Endothelial cell of umbilical vein (primary cell): Measurements from ENCODE around the gene VSNL1. TPM values are rescaled to one million over a fixed set of nuclear protein-coding genes. Genes with fewer than 3 reads are reported as not detected.
A peak's percentile ranks its signal among the peaks of the same experiment; 100 is the strongest.

Experiments used
- Bru-seq: library from RNA; stranded (reverse); fragments of 400-500 nt; gene quantifications from one replicate; lab custom pipeline; 2021; lab: Mats Ljungman, UMichigan
- BruChase-seq, 2 experiments: library from RNA; stranded (reverse); fragments of 400-500 nt; gene quantifications; one replicate each; lab custom pipeline; 2021; lab: Mats Ljungman, UMichigan
- BruUV-seq: library from RNA; stranded (reverse); fragments of 400-500 nt; replicated peaks from 2 replicates; lab custom pipeline; 2021; lab: Mats Ljungman, UMichigan
- CTCF ChIA-PET: fragments of 300-600, 350-600 bp; sonication (Branson Sonifier 250); formaldehyde crosslinking; loops from one replicate; lab custom pipeline; 2021; ENCODE audit warnings: antibody characterized with exemption, inconsistent platforms; lab: Charles Lee
- POLR2A ChIA-PET: fragments of 300-600, 350-600 bp; sonication (Branson Sonifier 250); formaldehyde crosslinking; loops from one replicate; lab custom pipeline; 2021; ENCODE audit warnings: antibody characterized with exemption, inconsistent platforms; lab: Charles Lee
- DNase-seq: peaks from one replicate; pipeline ENCODE4 v3.0.0-alpha.2; 2011; ENCODE audit warnings: low read depth, low spot score
- FAIRE-seq: peaks from 2 replicates; lab custom pipeline; 2011; peaks lifted over from hg19 to GRCh38; lab: Jason Lieb, UNC
- H2AFZ ChIP-seq: 2 replicates; pipeline ENCODE4 v1.6.0; 2012; ENCODE audit warnings: low read depth, low read length, control low read depth, inconsistent platforms
- H3K27ac ChIP-seq: 2 replicates; pipeline ENCODE4 v1.5.1; 2011; ENCODE audit warnings: low read depth, mild to moderate bottlenecking, control low read depth, low read length, moderate library complexity; ENCODE audit not compliant: insufficient read depth
- H3K27me3 ChIP-seq, 2 experiments: 2 replicates each; pipeline versions ENCODE4 v1.6.0 to v1.6.1; 2011; ENCODE audit warnings: low read length in 2 of 2, mixed read lengths in 1 of 2; ENCODE audit not compliant: control insufficient read depth in 2 of 2, insufficient read depth in 2 of 2
- H3K36me3 ChIP-seq, 2 experiments: 2 replicates in 1 of 2; 3 replicates in 1 of 2; pipeline ENCODE4 v1.5.1; 2011; ENCODE audit warnings: low read length in 2 of 2, mild to moderate bottlenecking in 1 of 2, moderate library complexity in 1 of 2; ENCODE audit not compliant: control insufficient read depth in 2 of 2, insufficient read depth in 2 of 2; ENCODE audit errors: extremely low read depth in 1 of 2
- H3K4me1 ChIP-seq: 3 replicates; pipeline ENCODE4 v1.5.1; 2011; ENCODE audit warnings: mild to moderate bottlenecking, low read length; ENCODE audit not compliant: control insufficient read depth, insufficient read depth; ENCODE audit errors: extremely low read depth
- H3K4me2 ChIP-seq: 2 replicates; pipeline ENCODE4 v1.6.1; 2011; ENCODE audit warnings: low read length, control low read depth, mixed read lengths; ENCODE audit not compliant: insufficient read depth
- H3K4me3 ChIP-seq, 3 experiments: fragments of 200-600 bp in 1 of 3; sonication (generic), shearing (Covaris generic) in 1 of 3; replicated peaks in 1 of 3; 2 replicates each; pipeline ENCODE4 v1.5.1; 2011 to 2016; ENCODE audit warnings: control low read depth in 3 of 3, low read length in 3 of 3, mild to moderate bottlenecking in 2 of 3, inconsistent platforms in 1 of 3, low read depth in 1 of 3, moderate library complexity in 1 of 3; ENCODE audit not compliant: insufficient read depth in 1 of 3
- H3K79me2 ChIP-seq: 2 replicates; pipeline ENCODE4 v1.6.0; 2012; ENCODE audit warnings: low read length, inconsistent platforms; ENCODE audit not compliant: control insufficient read depth, insufficient read depth
- H3K9ac ChIP-seq: replicated peaks from 2 replicates; pipeline ENCODE3; 2011; ENCODE audit warnings: low read length, control low read depth; ENCODE audit not compliant: insufficient read depth; ENCODE audit errors: extremely low read depth
- H3K9me1 ChIP-seq: replicated peaks from 3 replicates; pipeline ENCODE4 v1.6.0; 2011; ENCODE audit warnings: mild to moderate bottlenecking, low read length; ENCODE audit not compliant: control insufficient read depth, insufficient read depth; ENCODE audit errors: extremely low read depth
- H3K9me3 ChIP-seq: replicated peaks from 2 replicates; pipeline ENCODE4 v1.5.1; 2012; ENCODE audit warnings: low read length, inconsistent platforms; ENCODE audit not compliant: control insufficient read depth, insufficient read depth
- H4K20me1 ChIP-seq: replicated peaks from 2 replicates; pipeline ENCODE3; 2011; ENCODE audit warnings: mild to moderate bottlenecking, low read length; ENCODE audit not compliant: control insufficient read depth, insufficient read depth; ENCODE audit errors: extremely low read depth
- CTCF ChIP-seq, 2 donors: IDR thresholded peaks; 1 replicate in 1 of 2; 2 replicates in 1 of 2; pipeline ENCODE4 v1.5.1; 2011; ENCODE audit warnings: low read length in 2 of 2, mild to moderate bottlenecking in 2 of 2, moderate library complexity in 2 of 2, control low read depth in 1 of 2, inconsistent platforms in 1 of 2, low read depth in 1 of 2; ENCODE audit not compliant: insufficient read depth in 1 of 2; ENCODE audit errors: extremely low read depth in 1 of 2
- EZH2 ChIP-seq: IDR thresholded peaks from 2 replicates; pipeline ENCODE4 v1.6.1; 2012; ENCODE audit warnings: borderline replicate concordance, low read depth, mild to moderate bottlenecking, moderate library complexity, low read length, inconsistent platforms; ENCODE audit not compliant: severe bottlenecking
- FOS ChIP-seq: IDR thresholded peaks from 2 replicates; pipeline ENCODE4 v1.6.1; 2011; ENCODE audit warnings: mild to moderate bottlenecking, low read length, moderate library complexity, borderline replicate concordance; ENCODE audit not compliant: insufficient read depth
- GATA2 ChIP-seq: IDR thresholded peaks from 2 replicates; pipeline ENCODE4 v1.7.0; 2011; ENCODE audit warnings: low read depth, mild to moderate bottlenecking, moderate library complexity, mixed read lengths, low read length; ENCODE audit not compliant: insufficient read length, insufficient read depth
- JUN ChIP-seq: IDR thresholded peaks from 2 replicates; pipeline ENCODE4 v1.6.1; 2011; ENCODE audit warnings: borderline replicate concordance, low read depth; ENCODE audit not compliant: insufficient read length, insufficient read depth
- MAX ChIP-seq: IDR thresholded peaks from 2 replicates; pipeline ENCODE4 v1.6.1; 2011; ENCODE audit not compliant: insufficient read depth, insufficient read length
- MYC ChIP-seq: IDR thresholded peaks from one replicate; pipeline ENCODE4 v1.6.1; 2011; ENCODE audit warnings: mild to moderate bottlenecking, low read depth, low read length
- POLR2A ChIP-seq: IDR thresholded peaks from 2 replicates; pipeline ENCODE4 v1.6.1; 2012; ENCODE audit warnings: low read depth, mild to moderate bottlenecking, control low read depth, low read length
- POLR2AphosphoS5 ChIP-seq: IDR thresholded peaks from 2 replicates; pipeline ENCODE4 v1.6.1; 2012; ENCODE audit warnings: low read depth, mild to moderate bottlenecking, control low read depth, low read length, moderate library complexity; ENCODE audit not compliant: insufficient read depth
- dilution Hi-C: fragments of 300-500 bp; cut with MboI; formaldehyde crosslinking; loops from one replicate; pipeline ENCODE4 v1.15.0; 2019; ENCODE audit warnings: low sequenced_read_pairs; ENCODE audit not compliant: extremely low pct_ligation_motif_present
- intact Hi-C: fragments of 100-400 bp; cut with micrococcal nuclease; formaldehyde crosslinking; loops from one replicate; pipeline ENCODE4 v1.10.0; 2022
- long read RNA-seq: library from polyadenylated mRNA; stranded (forward); transcript quantifications from one replicate; pipeline ENCODE4 v2.0.0, GENCODE V29; 2021
- polyA minus RNA-seq, 3 experiments: library from RNA; depleted of rRNA, polyadenylated mRNA; stranded (reverse); fragments of >200 nt; gene quantifications; 1 replicate in 1 of 3; 2 replicates in 2 of 3; pipeline ENCODE4 v1.2.3, GENCODE V29; 2011
- polyA plus RNA-seq, 4 experiments: library from polyadenylated mRNA; depleted of rRNA in 3 of 4; stranded (reverse) in 3 of 4; unstranded in 1 of 4; fragments of >200 nt; gene quantifications; 2 replicates each; pipeline versions ENCODE4 v1.2.1 to v1.2.3, GENCODE V29; 2011 to 2012; ENCODE audit warnings: missing spikeins in 1 of 4
- total RNA-seq: library from RNA; stranded (reverse); gene quantifications from 2 replicates; pipeline ENCODE4 v1.2.3, GENCODE V29; 2021

The VSNL1 gene
- not detected in 2 replicates for total RNA-seq
- not detected in 2 replicates for polyA plus RNA-seq
- polyA plus RNA-seq (2011; cell fraction: cytosol; rRNA removed) = not detected in 2 replicates
- not detected in 2 replicates for polyA plus RNA-seq (2011; cell fraction: nucleus; rRNA removed)
- polyA plus RNA-seq (2012) = not detected in 2 replicates
- not detected in 2 replicates for polyA minus RNA-seq
- not detected for polyA minus RNA-seq (2011; cell fraction: cytosol; rRNA and poly(A)+ RNA removed)
- not detected in 2 replicates for polyA minus RNA-seq (2011; cell fraction: nucleus; rRNA and poly(A)+ RNA removed)
- Bru-seq, nascent RNA = percentile 5 among the genes with signal in this experiment
- BruChase-seq, experiment 1, labeled RNA remaining after a 6-hour chase = percentile 4 among the genes with signal in this experiment
- BruChase-seq, experiment 2, labeled RNA remaining after a 2-hour chase = percentile 4 among the genes with signal in this experiment
- long read RNA-seq = 0 reads

DNA sequence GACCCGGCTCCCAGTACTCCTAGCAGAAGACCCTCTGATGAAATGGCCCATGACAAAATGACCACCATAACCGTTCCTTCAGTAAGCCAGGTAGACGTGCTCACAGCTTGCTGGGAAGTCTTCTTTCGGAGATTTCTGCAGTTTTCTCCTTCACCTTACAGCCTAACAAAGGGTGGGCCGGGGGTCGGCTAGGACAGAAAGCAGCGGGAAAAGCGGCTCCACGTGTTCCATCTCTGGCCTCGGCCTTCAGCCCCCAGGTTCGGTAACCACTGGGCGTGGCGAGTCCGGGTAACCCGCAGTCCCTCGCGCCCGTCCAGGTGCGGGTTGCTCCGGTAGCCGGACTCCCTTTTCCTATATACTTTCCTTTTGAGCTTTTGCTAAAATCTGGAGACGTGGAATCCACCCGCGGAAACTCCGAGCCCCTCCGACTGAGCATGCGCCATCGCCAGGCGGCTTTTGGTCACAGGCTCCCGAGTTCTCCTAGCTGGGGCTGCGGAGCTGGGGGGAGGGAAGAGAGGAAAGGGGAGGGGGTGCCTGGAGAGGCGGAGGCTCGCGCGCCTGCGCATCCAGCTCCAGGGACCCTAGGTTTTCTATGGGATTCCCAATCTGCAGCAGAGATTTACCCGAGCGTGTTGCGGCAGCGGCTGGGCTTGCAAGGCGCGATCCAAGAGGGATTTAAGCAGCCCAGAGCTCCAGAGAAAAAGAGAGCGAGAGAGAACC, at the start of gene VSNL1:
VSNL1 (plus strand) TSS at position 604 of the 720 bp plus-strand sequence. CDS start 51,379 bp downstream, outside the sequence.
- peak within 1 kb of the TSS; percentile 80 for H3K4me2 ChIP-seq
- H2AFZ ChIP-seq = peak within 1 kb of the TSS; percentile 61
- POLR2A ChIA-PET = no interaction called here
- intact Hi-C loops = loop anchor here (2.0 kb wide), 2 partner anchors 13 to 107 kb away; no protein-coding TSS in a partner anchor
- H3K9me3 ChIP-seq = no peaks in the 10 kb centered on the region
- dilution Hi-C loops = no loop called here
- no peaks in the 10 kb centered on the region for H3K9me1 ChIP-seq
- peaks cover 23% of the 10 kb centered on the region for H3K4me1 ChIP-seq
- H3K9ac ChIP-seq = no peak within 1 kb of the TSS
- no peak for TF ChIP-seq MAX
- peak; percentile 15 for TF ChIP-seq EZH2
- H3K27me3 ChIP-seq = peaks cover 45 to 72% of the 10 kb centered on the region in 2 experiments
- no peaks in the 10 kb centered on the region for H4K20me1 ChIP-seq
- no TSS peak for BruUV-seq
- DNase-seq (peak; percentile 27), FAIRE-seq (peak; percentile 31)
- no peak within 1 kb of the TSS for H3K27ac ChIP-seq
- CTCF ChIA-PET = interaction anchor here (1.0 kb wide), 1 partner anchor 106 kb away, joined by 3 read pairs; no protein-coding TSS in a partner anchor
- no peaks in the 10 kb centered on the region for H3K36me3 ChIP-seq
- H3K4me3 ChIP-seq = peak within 1 kb of the TSS; percentile 3 to 43 (median 32)
- no peaks in the 10 kb centered on the region for H3K79me2 ChIP-seq

- TF ChIP-seq CTCF (IDR thresholded peaks at IDR 0.05; ENCODE audit: extremely low read depth in 1 of 2, insufficient read depth in 1 of 2, low read depth in 1 of 2, low read length in 2 of 2) (no peak), FOS (no peak), MAX (no peak), EZH2 (no peak), POLR2AphosphoS5 (no peak), JUN (no peak), MYC (no peak), GATA2 (no peak), POLR2A (no peak)
- H4K20me1 ChIP-seq = no peaks in the 10 kb centered on the region
- H3K27me3 ChIP-seq = no peaks in the 10 kb centered on the region
- FAIRE-seq (no peak), DNase-seq (no peak)
- no peaks in the 10 kb centered on the region for H3K9me1 ChIP-seq
- no peak overlapping the region for H3K27ac ChIP-seq
- CTCF ChIA-PET = no interaction called here
- no peak overlapping the region for H2AFZ ChIP-seq
- no peak overlapping the region for H3K4me3 ChIP-seq
- no peaks in the 10 kb centered on the region for H3K79me2 ChIP-seq
- no peaks in the 10 kb centered on the region for H3K4me1 ChIP-seq
- H3K9me3 ChIP-seq = no peaks in the 10 kb centered on the region
- dilution Hi-C loops (no loop called here), intact Hi-C loops (no loop called here)
- H3K36me3 ChIP-seq = no peaks in the 10 kb centered on the region
- POLR2A ChIA-PET = no interaction called here
- H3K4me2 ChIP-seq = no peak overlapping the region
- H3K9ac ChIP-seq = no peak overlapping the region
- no TSS peak for BruUV-seq
Measured at GRCh38 chr2:17495590-17495989, 44.9 kb upstream of the VSNL1 start.
